HG03280 (cell line): Measurements from ENCODE around the gene DOCK9.

Experiments
- ATAC-seq: cut with Tn5 transposase; IDR thresholded peaks from one replicate; pipeline ENCODE4 v1.9.1; 2021; ENCODE audit warnings: mild to moderate bottlenecking, moderate library complexity; ENCODE audit not compliant: unreplicated experiment

DOCK9 gene

DNA sequence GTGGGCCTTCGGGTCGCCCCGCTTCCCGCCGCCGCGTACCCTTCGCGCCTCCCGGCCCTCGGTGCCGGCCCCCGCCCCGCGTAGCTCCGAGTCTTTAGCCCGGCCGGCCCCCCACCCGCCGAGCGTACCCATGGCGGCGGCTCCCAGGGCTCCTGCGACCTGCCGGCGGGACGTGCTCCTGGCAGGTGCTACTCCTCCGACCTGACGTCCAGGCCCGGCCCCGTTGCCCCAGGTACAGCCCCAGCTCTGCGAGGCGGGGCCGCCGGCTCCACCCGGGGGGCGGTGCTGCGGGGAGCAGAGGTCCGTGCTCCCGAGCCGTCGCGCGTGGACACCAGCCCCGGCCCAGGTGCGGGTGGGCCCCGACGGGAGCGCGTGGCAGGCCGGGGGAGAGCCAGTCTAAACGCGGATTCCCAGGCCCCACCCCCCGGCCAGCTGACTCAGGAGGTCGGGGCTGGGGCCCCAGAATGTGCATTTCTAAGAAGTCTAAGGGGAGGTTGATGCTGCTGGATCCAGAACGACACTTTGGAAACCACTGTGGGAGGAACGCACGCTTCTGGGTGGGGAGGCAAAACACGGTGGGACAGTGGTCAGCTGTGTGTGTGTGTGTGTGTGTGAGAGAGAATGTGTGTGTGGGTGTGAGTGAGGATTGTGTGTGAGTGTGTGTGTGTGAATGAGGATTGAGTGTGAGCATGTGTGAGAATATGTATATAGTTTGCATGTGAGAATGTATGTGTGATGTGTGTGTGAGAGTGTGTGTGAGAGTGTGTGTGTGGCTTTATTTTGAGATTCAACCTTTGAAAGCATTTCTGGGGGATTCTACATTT lies 225.2 kb downstream of the DOCK9 start, which contains the start of gene SLC15A1:
Gene SLC15A1 (minus strand): TSS at position 206 of the 824 bp plus-strand sequence. CDS start 74 bp downstream, at position 132.
- no peak for ATAC-seq

- ATAC-seq, result no peak
These were observed 225.9 kb downstream of the DOCK9 start for GRCh38 chr13:98751861-98752466.

- no peak for ATAC-seq
These were observed 226.5 kb downstream of the DOCK9 start for GRCh38 chr13:98751367-98751782.

DNA sequence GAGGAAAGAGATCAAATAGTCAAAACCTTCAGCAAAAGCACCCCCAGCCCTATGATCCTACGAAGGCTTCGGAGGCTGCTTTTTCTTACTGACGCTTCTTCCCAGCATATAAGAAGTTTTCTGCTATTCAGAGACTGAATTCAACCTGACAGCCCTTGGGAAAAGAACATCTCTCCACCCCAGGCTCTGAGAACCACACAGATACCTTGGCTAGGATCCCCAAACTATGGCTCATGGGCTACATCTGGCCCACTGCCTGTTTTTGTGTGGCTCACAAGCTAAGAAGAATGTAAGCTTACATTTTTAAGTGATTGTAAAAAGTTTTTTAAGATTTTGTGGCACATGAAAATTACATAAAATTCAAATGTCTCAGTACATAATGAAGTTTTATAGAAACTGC lies 228.4 kb downstream of the DOCK9 start:
- no peak for ATAC-seq

- ATAC-seq, result no peak
These were observed 230.9 kb downstream of the DOCK9 start for GRCh38 chr13:98746968-98747367.
